Measurements from ENCODE around the gene ECM1. TPM values are rescaled to one million over a fixed set of nuclear protein-coding genes. Genes with fewer than 3 reads are reported as not detected.

Gene ECM1
- total and polyA plus RNA-seq, 2 donors (not counting 3 experiments of a cell fraction or from before 2014, with no cell fraction given): 7.2 to 16.6 TPM

GRCh38 chr1:150525348-150525747, 17.4 kb downstream of the ECM1 start:
- H3K4me2 ChIP-seq (ENCODE audit: insufficient read depth, low read length): no peak overlapping the region
- no peaks in the 10 kb centered on the region for H3K9me3 ChIP-seq (replicated peaks; ENCODE audit: control insufficient read depth, insufficient read depth, low read length)
- no peaks in the 10 kb centered on the region for H4K20me1 ChIP-seq (replicated peaks; ENCODE audit: control insufficient read depth, extremely low read depth, insufficient read depth, low read length)
- TF ChIP-seq POLR2A (IDR thresholded peaks at IDR 0.05; ENCODE audit: low read depth, low read length) (no peak), FOS (IDR thresholded peaks at IDR 0.05; ENCODE audit: borderline replicate concordance, insufficient read depth, low read length) (no peak), MYC (IDR thresholded peaks at IDR 0.05; ENCODE audit: low read depth, low read length) (no peak), EZH2 (IDR thresholded peaks at IDR 0.05; ENCODE audit: borderline replicate concordance, low read depth, low read length, severe bottlenecking) (no peak), GATA2 (IDR thresholded peaks at IDR 0.05; ENCODE audit: insufficient read depth, insufficient read length, low read depth, low read length) (no peak), JUN (IDR thresholded peaks at IDR 0.05; ENCODE audit: borderline replicate concordance, insufficient read depth, insufficient read length, low read depth) (no peak), POLR2AphosphoS5 (IDR thresholded peaks at IDR 0.05; ENCODE audit: insufficient read depth, low read depth, low read length) (no peak)
- TF ChIP-seq, protein P1, sequence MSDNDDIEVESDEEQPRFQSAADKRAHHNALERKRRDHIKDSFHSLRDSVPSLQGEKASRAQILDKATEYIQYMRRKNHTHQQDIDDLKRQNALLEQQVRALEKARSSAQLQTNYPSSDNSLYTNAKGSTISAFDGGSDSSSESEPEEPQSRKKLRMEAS (IDR thresholded peaks at IDR 0.05; ENCODE audit: insufficient read depth, insufficient read length): no peak
- TF ChIP-seq, protein P2, sequence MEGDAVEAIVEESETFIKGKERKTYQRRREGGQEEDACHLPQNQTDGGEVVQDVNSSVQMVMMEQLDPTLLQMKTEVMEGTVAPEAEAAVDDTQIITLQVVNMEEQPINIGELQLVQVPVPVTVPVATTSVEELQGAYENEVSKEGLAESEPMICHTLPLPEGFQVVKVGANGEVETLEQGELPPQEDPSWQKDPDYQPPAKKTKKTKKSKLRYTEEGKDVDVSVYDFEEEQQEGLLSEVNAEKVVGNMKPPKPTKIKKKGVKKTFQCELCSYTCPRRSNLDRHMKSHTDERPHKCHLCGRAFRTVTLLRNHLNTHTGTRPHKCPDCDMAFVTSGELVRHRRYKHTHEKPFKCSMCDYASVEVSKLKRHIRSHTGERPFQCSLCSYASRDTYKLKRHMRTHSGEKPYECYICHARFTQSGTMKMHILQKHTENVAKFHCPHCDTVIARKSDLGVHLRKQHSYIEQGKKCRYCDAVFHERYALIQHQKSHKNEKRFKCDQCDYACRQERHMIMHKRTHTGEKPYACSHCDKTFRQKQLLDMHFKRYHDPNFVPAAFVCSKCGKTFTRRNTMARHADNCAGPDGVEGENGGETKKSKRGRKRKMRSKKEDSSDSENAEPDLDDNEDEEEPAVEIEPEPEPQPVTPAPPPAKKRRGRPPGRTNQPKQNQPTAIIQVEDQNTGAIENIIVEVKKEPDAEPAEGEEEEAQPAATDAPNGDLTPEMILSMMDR (IDR thresholded peaks at IDR 0.05; ENCODE audit: extremely low read depth in 1 of 2, insufficient read depth in 1 of 2, low read depth in 1 of 2, low read length in 2 of 2): no peak
- dilution Hi-C loops (cut with MboI; ENCODE audit: extremely low pct_ligation_motif_present, low sequenced_read_pairs) (no loop called here), intact Hi-C loops (cut with micrococcal nuclease) (no loop called here)
- no peak overlapping the region for H3K9ac ChIP-seq (replicated peaks; ENCODE audit: extremely low read depth, insufficient read depth, low read length)
- CTCF ChIA-PET: no interaction called here
- no peaks in the 10 kb centered on the region for H3K9me1 ChIP-seq (replicated peaks; ENCODE audit: control insufficient read depth, extremely low read depth, insufficient read depth, low read length)
- no peaks in the 10 kb centered on the region for H3K27me3 ChIP-seq (ENCODE audit: control insufficient read depth in 2 of 2, insufficient read depth in 2 of 2, low read length in 2 of 2)
- FAIRE-seq: no peak
- H3K27ac ChIP-seq (ENCODE audit: insufficient read depth, low read depth, low read length): no peak overlapping the region
- POLR2A ChIA-PET: no interaction called here
- no peaks in the 10 kb centered on the region for H3K4me1 ChIP-seq (ENCODE audit: control insufficient read depth, extremely low read depth, insufficient read depth, low read length)
- no peaks in the 10 kb centered on the region for H3K36me3 ChIP-seq (ENCODE audit: control insufficient read depth in 2 of 2, extremely low read depth in 1 of 2, insufficient read depth in 2 of 2, low read length in 2 of 2)
- H3K79me2 ChIP-seq (ENCODE audit: control insufficient read depth, insufficient read depth, low read length): no peaks in the 10 kb centered on the region
- H2AFZ ChIP-seq (ENCODE audit: low read depth, low read length): no peak overlapping the region
- DNase-seq (ENCODE audit: low read depth, low spot score): no peak
- H3K4me3 ChIP-seq (replicated peaks in 1 of 3; ENCODE audit: insufficient read depth in 1 of 3, low read depth in 1 of 3, low read length in 3 of 3): no peak overlapping the region
- no TSS peak for BruUV-seq (replicated peaks)
